Stimulated activated CD4-positive, alpha-beta T cell treated with anti-CD3 and anti-CD28 coated beads, Interleukin-4, amount 100 ng/mL, for 4 hours (primary cell): ENCODE measurements around the gene PGAM2.

Source experiments
- DNase-seq, 2 experiments: peaks; one replicate each; pipeline ENCODE4 v3.0.0-alpha.2; 2020

The PGAM2 gene

GRCh38 chr7:44063894-44064651 lies 1.3 kb downstream of the PGAM2 start:
- DNase-seq: no peak

DNA sequence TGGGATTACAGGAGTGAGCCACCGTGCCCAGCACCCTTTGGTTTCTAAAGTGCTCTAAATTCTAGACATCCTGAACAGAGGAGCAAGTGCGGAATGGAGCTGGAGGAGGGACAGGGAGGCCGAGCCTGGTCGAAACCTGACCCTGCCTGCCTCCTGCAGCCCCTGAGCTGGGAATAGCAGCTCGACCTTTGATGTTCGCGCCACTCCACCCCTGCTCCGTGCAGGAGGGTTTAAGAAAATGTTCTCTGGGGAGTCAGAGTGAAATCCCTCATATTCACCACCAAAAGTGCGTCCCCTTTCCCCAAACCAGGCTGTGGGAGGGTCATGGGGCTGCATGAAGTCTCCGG lies 1.8 kb downstream of the PGAM2 start:
- DNase-seq: no peak

- no peak for DNase-seq
These were observed 2.5 kb downstream of the PGAM2 start for GRCh38 chr7:44062903-44063295.

GRCh38 chr7:44062180-44062902 lies 3.0 kb downstream of the PGAM2 start:
- no peak for DNase-seq

- no peak for DNase-seq
These were observed 3.7 kb downstream of the PGAM2 start for GRCh38 chr7:44061645-44062179.

DNA sequence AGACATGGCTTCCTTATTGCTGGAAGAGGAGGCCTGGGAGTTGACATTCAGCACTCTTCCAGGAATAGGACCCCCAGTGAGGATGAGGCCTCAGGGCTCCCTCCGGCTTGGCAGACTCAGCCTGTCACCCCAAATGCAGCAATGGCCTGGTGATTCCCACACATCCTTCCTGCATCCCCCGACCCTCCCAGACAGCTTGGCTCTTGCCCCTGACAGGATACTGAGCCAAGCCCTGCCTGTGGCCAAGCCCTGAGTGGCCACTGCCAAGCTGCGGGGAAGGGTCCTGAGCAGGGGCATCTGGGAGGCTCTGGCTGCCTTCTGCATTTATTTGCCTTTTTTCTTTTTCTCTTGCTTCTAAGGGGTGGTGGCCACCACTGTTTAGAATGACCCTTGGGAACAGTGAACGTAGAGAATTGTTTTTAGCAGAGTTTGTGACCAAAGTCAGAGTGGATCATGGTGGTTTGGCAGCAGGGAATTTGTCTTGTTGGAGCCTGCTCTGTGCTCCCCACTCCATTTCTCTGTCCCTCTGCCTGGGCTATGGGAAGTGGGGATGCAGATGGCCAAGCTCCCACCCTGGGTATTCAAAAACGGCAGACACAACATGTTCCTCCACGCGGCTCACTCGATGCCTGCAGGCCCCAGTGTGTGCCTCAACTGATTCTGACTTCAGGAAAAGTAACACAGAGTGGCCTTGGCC lies 4.3 kb downstream of the PGAM2 start:
- no peak for DNase-seq

DNA sequence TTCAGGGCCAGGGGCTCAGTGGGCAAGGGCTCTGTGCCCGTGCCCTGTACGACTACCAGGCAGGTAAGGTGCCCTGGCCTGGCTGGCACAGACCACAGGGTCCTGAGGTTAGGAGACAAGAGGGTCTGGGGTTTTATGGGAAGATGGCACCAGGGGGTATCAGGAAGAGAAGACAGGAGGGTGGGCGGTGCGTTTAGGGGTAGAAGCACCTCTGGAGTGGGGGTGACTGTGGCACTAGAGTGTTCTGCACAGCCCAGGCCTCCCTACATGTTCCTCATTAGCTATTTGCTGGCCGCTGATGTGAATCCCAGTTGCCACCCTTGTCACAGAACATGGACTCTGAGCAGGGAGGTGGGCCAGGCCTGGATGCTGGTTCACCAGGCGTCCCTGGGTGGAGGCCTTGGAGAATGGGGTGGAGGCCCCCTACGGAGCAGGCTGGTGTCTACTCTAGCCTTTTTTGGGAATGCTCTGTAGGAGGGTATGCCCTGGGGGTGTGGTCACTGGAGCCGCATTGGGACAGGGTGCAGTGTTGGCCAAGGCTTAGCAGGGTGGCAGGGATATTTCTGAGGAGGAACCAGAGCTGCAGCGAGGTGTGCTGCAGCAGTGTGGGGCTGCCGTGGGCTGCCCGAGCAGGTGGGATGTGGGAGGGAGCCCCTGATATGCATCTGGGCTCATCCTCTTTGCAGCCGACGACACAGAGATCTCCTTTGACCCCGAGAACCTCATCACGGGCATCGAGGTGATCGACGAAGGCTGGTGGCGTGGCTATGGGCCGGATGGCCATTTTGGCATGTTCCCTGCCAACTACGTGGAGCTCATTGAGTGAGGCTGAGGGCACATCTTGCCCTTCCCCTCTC lies 5.0 kb downstream of the PGAM2 start:
- no peak for DNase-seq

- DNase-seq: no peak
These were observed 5.9 kb downstream of the PGAM2 start for GRCh38 chr7:44059219-44060090.

GRCh38 chr7:44058759-44059218 lies 6.6 kb downstream of the PGAM2 start:
- DNase-seq: no peak

DNA sequence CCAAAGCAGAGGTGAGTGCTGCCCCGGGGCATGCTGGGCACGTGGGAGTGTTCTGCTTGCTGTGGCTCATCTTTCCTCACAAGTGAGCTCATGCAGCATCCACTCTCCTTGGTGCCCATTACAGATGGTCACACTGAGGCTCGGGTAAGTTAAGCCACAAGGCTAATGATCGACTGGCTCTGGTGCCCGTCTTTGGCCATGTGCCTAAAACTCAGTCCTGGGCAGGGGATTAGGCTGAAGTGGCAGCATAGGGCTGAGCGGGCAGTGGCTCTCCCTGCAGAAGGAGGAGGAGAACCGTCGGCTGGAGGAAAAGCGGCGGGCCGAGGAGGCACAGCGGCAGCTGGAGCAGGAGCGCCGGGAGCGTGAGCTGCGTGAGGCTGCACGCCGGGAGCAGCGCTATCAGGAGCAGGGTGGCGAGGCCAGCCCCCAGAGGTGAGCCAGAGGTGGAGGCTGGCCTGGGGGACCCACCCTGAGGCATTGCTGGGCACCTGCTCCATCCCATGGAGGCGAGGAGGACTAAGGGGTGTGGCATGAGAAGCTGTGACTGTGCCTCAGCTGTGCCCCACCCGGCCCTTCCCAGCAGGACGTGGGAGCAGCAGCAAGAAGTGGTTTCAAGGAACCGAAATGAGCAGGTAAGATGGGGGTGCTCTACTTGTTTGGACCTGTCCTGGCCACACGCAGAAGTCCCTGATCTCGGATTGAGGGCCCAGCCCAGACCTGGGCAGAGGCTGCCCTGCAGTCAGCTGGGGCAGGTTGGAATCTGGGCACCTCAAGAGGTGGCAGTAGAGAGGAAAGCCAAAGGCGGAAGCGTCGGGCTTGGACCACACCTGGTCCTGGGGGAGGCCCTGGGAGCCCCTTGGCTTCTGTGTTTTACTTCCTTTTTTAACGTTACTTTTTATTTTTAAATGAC lies 7.3 kb downstream of the PGAM2 start:
- no peak for DNase-seq

DNA sequence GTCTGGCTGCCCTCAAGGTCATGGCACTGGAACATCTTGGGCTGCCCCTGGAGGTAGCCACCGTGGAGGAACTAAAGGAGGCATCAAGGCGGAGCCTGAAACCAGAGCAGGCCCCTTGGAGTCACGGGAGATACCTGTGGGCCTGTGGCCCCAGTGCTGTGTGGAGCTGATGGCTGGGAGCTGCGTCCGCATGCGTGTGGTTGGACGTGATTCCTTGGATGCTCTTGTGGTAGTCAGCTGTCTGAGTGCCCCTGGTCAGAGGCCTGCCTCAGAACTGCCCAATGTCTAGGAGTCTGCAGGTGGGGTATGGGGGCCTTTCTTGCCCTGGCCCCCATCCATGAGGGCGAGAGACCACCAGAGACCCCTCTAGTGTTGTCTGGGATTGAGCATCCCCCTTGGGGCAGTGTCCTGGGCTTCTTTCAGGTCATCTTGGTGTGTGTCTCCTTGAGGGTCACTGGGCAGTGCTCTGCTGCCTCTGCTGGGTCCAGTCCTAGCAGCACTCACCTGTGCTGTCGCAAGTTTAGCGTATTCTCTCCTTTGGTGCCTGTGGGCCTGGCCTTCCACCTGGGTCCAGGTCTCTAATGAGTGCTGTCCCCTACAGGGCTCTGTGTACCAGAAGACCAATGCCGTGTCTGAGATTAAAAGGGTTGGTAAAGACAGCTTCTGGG lies 8.1 kb downstream of the PGAM2 start:
- DNase-seq: no peak

DNA sequence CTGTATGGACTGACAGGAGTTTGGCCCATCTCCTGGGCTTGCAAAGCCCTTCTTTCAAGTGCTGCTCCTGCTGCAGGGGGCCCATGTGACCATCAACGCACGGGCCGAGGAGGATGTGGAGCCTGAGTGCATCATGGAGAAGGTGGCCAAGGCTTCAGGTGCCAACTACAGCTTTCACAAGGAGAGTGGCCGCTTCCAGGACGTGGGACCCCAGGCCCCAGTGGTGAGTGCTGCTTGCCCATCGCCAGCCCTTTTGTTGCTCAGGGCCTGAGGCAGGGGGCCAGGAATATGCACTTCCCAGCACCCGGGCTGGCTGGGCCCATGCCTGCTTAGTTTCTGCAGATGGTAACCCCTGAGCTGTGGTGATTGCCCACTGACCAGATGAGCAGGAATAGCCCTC lies 8.7 kb downstream of the PGAM2 start:
- no peak for DNase-seq

GRCh38 chr7:44052771-44053365 lies 12.5 kb downstream of the PGAM2 start:
- no peak for DNase-seq

DNA sequence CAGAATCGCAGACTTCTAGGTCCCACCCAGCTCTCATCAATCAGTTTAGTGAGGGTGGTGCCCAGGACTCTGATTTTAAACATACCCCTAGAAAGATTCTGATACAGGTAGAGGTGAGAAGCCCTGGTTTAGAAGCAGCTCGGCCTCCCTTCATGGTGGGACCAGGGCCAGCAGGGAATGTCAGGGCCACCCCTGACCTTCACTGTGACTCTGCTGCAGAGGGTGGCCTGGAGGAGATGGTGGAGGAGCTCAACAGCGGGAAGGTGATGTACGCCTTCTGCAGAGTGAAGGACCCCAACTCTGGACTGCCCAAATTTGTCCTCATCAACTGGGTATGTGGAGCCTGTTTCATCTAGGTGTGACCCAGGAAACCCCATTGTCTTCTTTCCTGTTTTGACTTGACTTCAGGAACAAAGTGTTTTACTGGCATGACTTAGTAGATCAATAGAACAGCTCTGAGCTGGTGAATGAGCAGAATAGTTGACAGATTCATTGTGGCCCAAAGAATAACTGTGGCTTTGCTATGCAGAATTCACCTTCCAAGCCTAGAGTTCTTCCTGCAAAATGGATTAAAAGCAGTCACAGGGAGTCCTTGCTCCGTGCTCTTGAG lies 13.7 kb downstream of the PGAM2 start:
- DNase-seq: no peak

- DNase-seq: no peak
These were observed 14.3 kb downstream of the PGAM2 start for GRCh38 chr7:44050915-44051560.

- no peak for DNase-seq
These were observed 15.0 kb downstream of the PGAM2 start for GRCh38 chr7:44050121-44050914.

DNA sequence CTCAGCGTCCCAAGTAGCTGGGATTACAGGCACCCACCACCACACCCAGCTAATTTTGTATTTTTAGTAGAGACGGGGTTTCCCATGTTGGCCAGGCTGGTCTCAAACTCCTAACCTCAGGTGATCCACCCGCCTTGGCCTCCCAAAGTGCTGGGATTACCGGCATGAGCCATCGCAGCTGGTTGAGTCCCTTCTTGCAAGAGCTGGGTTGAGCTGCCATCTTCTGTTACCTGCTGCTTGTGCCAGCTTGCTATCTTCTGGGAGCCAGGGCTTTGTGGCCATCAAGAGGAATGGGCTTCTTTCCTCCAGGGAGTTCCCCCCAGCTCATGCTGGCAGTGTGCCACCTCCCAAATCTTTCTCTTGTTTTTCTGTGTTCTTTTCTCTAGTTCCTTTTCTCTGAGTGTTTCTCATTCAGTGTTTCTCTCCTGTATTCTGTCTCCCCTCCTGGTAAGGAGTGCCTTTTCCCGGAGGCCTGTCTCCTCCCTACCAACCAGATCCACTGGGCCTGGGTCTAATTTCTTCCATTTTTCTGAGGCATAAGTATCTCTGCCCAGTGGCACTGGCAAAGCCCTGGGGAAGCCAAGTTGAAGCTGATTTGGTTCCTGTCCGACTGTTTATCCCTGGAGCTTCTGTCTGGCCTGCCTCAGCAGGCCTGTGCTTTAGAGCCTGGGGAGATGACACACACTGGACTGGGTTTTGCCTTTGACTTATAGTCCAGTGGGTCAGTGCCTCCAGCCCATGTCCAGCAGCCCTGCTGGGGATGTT lies 17.2 kb downstream of the PGAM2 start:
- DNase-seq: no peak
